BE2C (cell line): ENCODE measurements around the gene TRIP11.

Experiments
- DNase-seq: peaks from one replicate; pipeline ENCODE4 v3.0.0-alpha.2; 2020
- H3K27me3 ChIP-seq: fragments of 250-450 bp; sonication (Bioruptor Pico); 2 replicates; pipeline ENCODE4 v1.5.1; 2020; ENCODE audit warnings: mild to moderate bottlenecking
- H3K36me3 ChIP-seq: fragments of 250-450 bp; sonication (Bioruptor Pico); 2 replicates; pipeline ENCODE4 v1.5.1; 2020; ENCODE audit warnings: mild to moderate bottlenecking
- H3K4me1 ChIP-seq: fragments of 250-450 bp; sonication (Bioruptor Pico); 2 replicates; pipeline ENCODE4 v1.5.1; 2020
- H3K4me3 ChIP-seq: 2 replicates; pipeline ENCODE4 v1.5.1; 2011; ENCODE audit warnings: low read depth, low read length
- H3K9me3 ChIP-seq: fragments of 250-450 bp; sonication (Bioruptor Pico); 2 replicates; pipeline ENCODE4 v1.5.1; 2020
- TF ChIP-seq, protein P1 (sequence below): IDR thresholded peaks from 2 replicates; pipeline ENCODE4 v1.5.1; 2012; ENCODE audit warnings: mild to moderate bottlenecking, low read depth, low read length

The TRIP11 gene

DNA sequence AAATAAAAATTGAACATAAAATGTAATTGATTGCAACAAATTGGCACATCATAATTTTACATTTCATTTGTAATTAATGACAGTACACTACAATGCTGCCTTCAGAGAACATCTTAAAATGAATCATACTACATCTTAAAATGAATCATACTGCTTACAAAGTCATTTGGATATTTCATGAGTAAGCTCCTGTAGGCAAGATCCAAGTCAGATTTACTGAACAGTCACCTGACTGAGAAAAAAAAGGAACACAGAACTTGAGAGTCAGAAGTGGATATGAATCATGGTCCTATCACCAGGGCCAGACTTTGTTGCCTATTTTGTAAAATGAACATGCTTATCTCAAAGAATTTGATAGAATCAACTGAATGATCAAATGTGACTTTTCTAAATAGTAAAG is 59.7 kb downstream of the TRIP11 start:
- Histone ChIP-seq H3K36me3 (peaks cover 8% of the 10 kb centered on the region), H3K27me3 (no peaks in the 10 kb centered on the region), H3K4me1 (no peaks in the 10 kb centered on the region), H3K4me3 (no peak overlapping the region), H3K9me3 (no peaks in the 10 kb centered on the region)
- TF ChIP-seq, protein P1, sequence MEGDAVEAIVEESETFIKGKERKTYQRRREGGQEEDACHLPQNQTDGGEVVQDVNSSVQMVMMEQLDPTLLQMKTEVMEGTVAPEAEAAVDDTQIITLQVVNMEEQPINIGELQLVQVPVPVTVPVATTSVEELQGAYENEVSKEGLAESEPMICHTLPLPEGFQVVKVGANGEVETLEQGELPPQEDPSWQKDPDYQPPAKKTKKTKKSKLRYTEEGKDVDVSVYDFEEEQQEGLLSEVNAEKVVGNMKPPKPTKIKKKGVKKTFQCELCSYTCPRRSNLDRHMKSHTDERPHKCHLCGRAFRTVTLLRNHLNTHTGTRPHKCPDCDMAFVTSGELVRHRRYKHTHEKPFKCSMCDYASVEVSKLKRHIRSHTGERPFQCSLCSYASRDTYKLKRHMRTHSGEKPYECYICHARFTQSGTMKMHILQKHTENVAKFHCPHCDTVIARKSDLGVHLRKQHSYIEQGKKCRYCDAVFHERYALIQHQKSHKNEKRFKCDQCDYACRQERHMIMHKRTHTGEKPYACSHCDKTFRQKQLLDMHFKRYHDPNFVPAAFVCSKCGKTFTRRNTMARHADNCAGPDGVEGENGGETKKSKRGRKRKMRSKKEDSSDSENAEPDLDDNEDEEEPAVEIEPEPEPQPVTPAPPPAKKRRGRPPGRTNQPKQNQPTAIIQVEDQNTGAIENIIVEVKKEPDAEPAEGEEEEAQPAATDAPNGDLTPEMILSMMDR: no peak
- DNase-seq: no peak

DNA sequence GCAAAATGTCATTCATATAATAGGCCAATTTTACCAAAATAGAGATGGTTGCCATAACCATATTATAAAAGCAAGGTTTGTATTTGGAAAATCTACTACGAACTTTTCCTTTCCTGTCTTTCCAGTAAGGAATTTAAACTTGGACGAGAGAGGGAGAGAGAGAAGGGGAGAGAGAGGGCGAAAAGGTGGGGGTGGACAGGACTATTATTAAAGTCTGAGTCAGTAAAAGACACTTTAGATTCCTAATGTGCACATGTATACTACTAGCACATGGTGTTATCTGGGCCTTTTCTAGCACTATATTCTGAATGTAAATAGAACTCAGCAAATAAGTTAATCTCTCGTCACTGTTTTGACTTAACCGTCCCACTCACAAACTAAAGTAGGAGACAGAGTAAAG is 62.0 kb downstream of the TRIP11 start:
- no peaks in the 10 kb centered on the region for H3K27me3 ChIP-seq
- H3K4me1 ChIP-seq: no peaks in the 10 kb centered on the region
- no peaks in the 10 kb centered on the region for H3K9me3 ChIP-seq
- DNase-seq: no peak
- H3K4me3 ChIP-seq: no peak overlapping the region
- H3K36me3 ChIP-seq: peaks cover 7% of the 10 kb centered on the region
- TF ChIP-seq, protein P1: no peak

DNA sequence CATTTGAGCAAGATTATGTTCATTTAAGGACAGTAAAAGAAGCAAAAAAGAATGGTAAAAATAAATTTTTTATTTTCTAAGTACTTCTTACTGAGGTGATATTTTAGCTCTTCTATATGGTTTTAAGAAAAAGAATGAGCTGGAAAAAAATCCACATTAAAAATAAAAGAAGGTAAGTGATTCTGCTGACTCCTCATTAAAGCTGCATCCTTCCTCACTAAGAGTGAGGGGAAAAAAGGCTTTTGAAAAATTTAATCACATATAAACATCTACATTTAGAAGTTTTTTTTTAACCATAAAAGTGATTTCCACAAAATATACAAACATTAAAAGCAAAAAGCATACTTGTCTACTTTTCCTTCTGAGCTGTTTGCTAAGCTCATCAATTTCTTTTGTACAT is 64.1 kb downstream of the TRIP11 start:
- DNase-seq: no peak
- Histone ChIP-seq H3K9me3 (no peaks in the 10 kb centered on the region), H3K36me3 (peaks cover 12% of the 10 kb centered on the region), H3K4me3 (no peak overlapping the region), H3K4me1 (no peaks in the 10 kb centered on the region), H3K27me3 (no peaks in the 10 kb centered on the region)
- TF ChIP-seq, protein P1: no peak

DNA sequence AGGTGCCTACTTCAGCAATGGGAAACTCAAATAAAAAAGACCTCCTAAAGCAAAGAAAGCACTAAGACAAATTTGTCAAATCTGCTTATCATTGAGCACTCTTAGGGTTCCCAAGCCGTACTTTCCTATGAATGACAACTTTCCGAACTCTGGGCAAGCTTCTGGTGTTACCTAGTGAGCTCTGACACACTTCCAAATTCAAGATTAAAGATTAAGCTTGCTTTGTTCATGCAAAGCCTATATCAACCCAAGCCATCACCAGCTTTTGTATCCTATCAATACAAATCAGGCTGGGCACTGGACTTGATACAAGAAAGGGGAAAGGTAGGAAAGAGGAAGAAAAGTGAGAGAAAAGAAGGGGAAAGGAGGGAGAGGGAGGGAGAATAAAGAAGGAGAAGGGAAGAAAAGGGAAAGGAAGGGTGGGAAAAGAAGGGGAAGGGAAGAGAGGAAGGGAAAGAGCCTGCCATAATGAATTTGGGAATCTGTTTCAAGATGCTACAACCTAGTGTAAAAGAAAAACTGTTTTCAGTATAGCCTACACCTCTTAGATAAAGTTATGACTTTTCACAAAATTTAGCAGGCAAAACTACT is 68.6 kb downstream of the TRIP11 start:
- Histone ChIP-seq H3K27me3 (no peaks in the 10 kb centered on the region), H3K4me3 (no peak overlapping the region), H3K4me1 (no peaks in the 10 kb centered on the region), H3K9me3 (no peaks in the 10 kb centered on the region), H3K36me3 (peaks cover 17% of the 10 kb centered on the region)
- TF ChIP-seq, protein P1: no peak
- DNase-seq: no peak

DNA sequence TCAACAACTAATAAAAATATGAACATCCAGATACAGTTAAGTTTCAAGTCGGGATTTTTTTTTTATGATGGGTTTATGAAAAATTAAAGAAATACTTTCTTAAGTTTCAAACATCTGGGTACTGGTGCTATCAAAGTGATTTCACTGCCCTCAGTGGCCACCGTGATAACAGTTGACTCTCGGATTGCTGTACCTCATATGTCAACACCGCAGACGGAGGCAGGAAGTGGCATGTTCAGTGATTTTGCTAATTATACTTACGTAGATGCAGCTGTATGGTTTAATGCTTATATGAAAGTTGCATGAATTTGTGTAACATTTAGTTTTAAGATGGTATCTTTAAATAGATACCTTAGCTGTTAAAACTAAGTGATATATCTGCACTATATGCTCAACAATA is 71.6 kb downstream of the TRIP11 start:
- H3K27me3 ChIP-seq: no peaks in the 10 kb centered on the region
- no peak overlapping the region for H3K4me3 ChIP-seq
- no peaks in the 10 kb centered on the region for H3K4me1 ChIP-seq
- TF ChIP-seq, protein P1: no peak
- no peak for DNase-seq
- peaks cover 13% of the 10 kb centered on the region for H3K36me3 ChIP-seq
- H3K9me3 ChIP-seq: no peaks in the 10 kb centered on the region

DNA sequence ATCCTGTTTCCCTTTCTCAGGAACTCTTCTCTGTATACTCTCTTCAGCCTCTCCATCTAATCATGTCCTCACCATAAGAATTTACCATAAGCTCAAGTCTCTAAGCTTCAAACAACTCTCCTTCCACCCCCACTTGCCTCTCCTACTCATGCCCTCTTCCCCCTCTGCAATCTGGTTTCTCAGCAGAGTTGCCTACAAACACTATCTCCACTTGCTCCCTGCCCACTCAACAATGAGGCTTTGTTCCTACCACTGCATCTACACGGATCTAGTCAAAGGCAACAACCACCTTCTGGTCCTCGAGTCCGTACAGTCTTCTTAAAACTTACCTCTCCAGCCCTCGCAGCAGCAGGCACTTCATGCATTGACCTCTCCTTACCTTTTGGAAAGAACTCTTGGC is 75.1 kb downstream of the TRIP11 start:
- Histone ChIP-seq H3K4me1 (no peaks in the 10 kb centered on the region), H3K27me3 (peaks cover 2% of the 10 kb centered on the region; the same call in 1 of the 2 replicates), H3K36me3 (peaks cover 8% of the 10 kb centered on the region), H3K4me3 (no peak overlapping the region), H3K9me3 (no peaks in the 10 kb centered on the region)
- TF ChIP-seq, protein P1: no peak
- DNase-seq: no peak
